Ascending aorta (tissue), 2 donors: ENCODE data around the gene CACNA1D. TPM values are rescaled to one million over a fixed set of nuclear protein-coding genes. Genes with fewer than 3 reads are reported as not detected.

Source experiments
- DNase-seq, 2 donors: peaks; one replicate each; pipeline ENCODE4 v3.0.0-alpha.2; 2019; ENCODE audit warnings: low spot score in 2 of 2
- H3K27ac ChIP-seq, 2 donors: fragments of 200-600 bp; sonication (generic); one replicate each; pipeline ENCODE4 v1.5.1; 2016 to 2017; ENCODE audit warnings: mild to moderate bottlenecking in 1 of 2
- H3K27me3 ChIP-seq: fragments of 200-600 bp; sonication (generic); one replicate; pipeline ENCODE4 v1.5.1; 2017
- H3K36me3 ChIP-seq, 2 donors: fragments of 200-600 bp; sonication (generic); one replicate each; pipeline ENCODE4 v1.5.1; 2016
- H3K4me1 ChIP-seq, 2 donors: fragments of 200-600 bp; sonication (generic); one replicate each; pipeline ENCODE4 v1.5.1; 2016 to 2017; ENCODE audit warnings: mild to moderate bottlenecking in 1 of 2
- H3K4me3 ChIP-seq, 2 donors: fragments of 200-600 bp; sonication (generic); one replicate each; pipeline ENCODE4 v1.5.1; 2016 to 2017; ENCODE audit warnings: mild to moderate bottlenecking in 1 of 2
- H3K9me3 ChIP-seq, 2 donors: fragments of 200-600 bp; sonication (generic); one replicate each; pipeline ENCODE4 v1.5.1; 2016
- intact Hi-C: fragments of 100-400 bp; cut with DNase I; formaldehyde crosslinking; loops from one replicate; pipeline ENCODE4 v1.15.1; 2023
- total RNA-seq: library from RNA; depleted of rRNA; stranded (reverse); fragments of >200 nt; gene quantifications from one replicate; pipeline ENCODE4 v1.1.0, GENCODE V29; 2016
- TF ChIP-seq, protein P1 (sequence below), 3 experiments: fragments of 200-600 bp in 2 of 3; fragments of 450-650 bp in 1 of 3; sonication (generic) in 2 of 3; IDR thresholded peaks; one replicate each; pipeline ENCODE4 v1.5.1; 2016 to 2019; ENCODE audit warnings: antibody characterized with exemption in 3 of 3, mild to moderate bottlenecking in 1 of 3, moderate library complexity in 1 of 3

The CACNA1D gene
- total RNA-seq, 1 donor from 2014 or later, result 0.43 TPM

DNA sequence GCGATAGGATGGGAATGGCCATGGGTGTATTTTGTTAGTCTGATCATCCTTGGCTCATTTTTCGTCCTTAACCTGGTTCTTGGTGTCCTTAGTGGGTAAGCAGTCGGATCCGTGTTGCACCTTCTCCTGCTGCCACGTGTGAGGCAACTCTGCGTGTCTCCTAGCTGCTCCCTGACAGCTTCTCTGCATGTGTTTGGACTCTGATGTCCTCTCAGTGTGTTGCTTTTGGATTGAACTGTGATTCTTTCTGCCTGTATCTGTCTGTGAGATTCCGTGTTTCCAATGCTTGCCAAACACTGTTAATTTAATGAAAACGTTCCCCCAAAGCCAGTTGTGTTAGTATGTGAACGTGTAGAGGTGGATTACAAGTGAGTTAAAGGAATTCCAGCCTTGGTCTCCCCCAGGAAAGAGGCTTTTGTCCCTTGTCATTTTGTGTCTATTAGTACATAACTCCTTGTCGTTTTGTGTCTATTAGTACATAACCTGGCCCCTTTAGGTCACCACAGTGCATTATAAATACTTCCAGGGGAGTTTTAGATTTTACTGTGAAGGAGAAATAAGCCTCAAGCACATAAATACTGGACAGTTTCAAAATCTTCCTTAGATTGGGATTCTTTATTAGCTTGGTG lies 179.4 kb downstream of the CACNA1D start:
- Histone ChIP-seq H3K27ac (no peak overlapping the region), H3K4me1 (no peaks in the 10 kb centered on the region), H3K27me3 (no peaks in the 10 kb centered on the region), H3K4me3 (no peak overlapping the region), H3K36me3 (no peaks in the 10 kb centered on the region), H3K9me3 (no peaks in the 10 kb centered on the region)
- intact Hi-C loops, result no loop called here
- DNase-seq, result no peak
- TF ChIP-seq, protein P1, sequence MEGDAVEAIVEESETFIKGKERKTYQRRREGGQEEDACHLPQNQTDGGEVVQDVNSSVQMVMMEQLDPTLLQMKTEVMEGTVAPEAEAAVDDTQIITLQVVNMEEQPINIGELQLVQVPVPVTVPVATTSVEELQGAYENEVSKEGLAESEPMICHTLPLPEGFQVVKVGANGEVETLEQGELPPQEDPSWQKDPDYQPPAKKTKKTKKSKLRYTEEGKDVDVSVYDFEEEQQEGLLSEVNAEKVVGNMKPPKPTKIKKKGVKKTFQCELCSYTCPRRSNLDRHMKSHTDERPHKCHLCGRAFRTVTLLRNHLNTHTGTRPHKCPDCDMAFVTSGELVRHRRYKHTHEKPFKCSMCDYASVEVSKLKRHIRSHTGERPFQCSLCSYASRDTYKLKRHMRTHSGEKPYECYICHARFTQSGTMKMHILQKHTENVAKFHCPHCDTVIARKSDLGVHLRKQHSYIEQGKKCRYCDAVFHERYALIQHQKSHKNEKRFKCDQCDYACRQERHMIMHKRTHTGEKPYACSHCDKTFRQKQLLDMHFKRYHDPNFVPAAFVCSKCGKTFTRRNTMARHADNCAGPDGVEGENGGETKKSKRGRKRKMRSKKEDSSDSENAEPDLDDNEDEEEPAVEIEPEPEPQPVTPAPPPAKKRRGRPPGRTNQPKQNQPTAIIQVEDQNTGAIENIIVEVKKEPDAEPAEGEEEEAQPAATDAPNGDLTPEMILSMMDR (IDR thresholded peaks at IDR 0.05), result no peak

DNA sequence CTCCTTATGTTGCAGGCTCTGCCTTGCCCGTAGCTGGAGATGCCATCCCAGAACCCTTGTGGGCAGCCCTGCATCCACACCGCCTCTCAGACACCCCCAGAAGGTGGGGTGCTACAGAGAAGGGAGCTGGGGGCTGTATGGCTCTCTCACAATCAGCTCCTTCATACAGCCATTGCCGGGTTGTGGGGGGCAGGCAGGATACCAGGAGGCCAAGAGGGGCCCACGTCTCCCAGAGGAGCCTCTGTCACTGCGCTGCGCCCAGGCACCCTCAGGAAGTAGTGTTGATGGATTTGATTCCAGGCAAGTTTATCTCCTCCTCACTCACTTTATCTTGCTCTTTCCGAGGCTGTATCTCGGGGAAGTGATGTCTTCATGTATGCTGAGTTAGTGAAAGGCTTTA lies 180.2 kb downstream of the CACNA1D start:
- DNase-seq, result no peak
- Histone ChIP-seq H3K27ac (no peak overlapping the region), H3K4me1 (no peaks in the 10 kb centered on the region), H3K4me3 (no peak overlapping the region), H3K27me3 (no peaks in the 10 kb centered on the region), H3K36me3 (no peaks in the 10 kb centered on the region), H3K9me3 (no peaks in the 10 kb centered on the region)
- TF ChIP-seq, protein P1 (IDR thresholded peaks at IDR 0.05), result no peak
- intact Hi-C loops, result no loop called here

DNA sequence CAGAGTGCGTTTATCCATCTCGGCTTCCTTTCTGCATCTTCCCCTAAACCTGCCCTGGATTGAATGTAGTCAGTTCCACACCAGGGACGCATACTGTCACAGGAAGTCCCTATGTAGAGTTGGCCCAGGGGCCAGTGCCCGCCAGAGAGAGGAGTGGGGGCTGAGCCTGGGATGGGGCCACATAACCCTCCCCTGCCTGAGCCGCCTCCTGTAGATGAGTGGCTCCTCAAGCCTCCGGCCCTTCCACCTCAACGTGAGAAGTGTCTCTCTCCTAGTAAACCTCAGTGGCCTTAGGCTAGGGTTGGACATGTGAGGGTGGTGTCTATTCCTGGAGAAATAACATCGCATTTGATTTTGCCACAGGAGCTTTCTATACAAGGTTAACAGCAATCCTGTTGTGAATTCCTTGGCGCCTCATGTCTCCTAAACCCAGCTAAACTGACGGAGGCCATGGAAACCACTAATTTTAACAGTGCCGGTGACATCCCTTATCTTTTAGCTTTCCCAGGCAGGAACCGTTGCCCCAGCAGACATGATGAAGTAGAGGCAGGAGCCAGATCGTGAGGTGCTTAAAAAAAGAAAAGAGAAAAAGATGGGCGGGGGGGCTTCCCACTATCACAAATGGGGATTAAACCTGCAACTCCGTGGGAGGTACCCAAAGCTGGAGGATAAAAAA lies 180.7 kb downstream of the CACNA1D start:
- no peaks in the 10 kb centered on the region for H3K9me3 ChIP-seq
- H3K36me3 ChIP-seq, result no peaks in the 10 kb centered on the region
- TF ChIP-seq, protein P1 (IDR thresholded peaks at IDR 0.05), result no peak
- H3K4me1 ChIP-seq, result no peaks in the 10 kb centered on the region
- no peaks in the 10 kb centered on the region for H3K27me3 ChIP-seq
- H3K4me3 ChIP-seq, result no peak overlapping the region
- intact Hi-C loops, result no loop called here
- no peak for DNase-seq
- no peak overlapping the region for H3K27ac ChIP-seq

DNA sequence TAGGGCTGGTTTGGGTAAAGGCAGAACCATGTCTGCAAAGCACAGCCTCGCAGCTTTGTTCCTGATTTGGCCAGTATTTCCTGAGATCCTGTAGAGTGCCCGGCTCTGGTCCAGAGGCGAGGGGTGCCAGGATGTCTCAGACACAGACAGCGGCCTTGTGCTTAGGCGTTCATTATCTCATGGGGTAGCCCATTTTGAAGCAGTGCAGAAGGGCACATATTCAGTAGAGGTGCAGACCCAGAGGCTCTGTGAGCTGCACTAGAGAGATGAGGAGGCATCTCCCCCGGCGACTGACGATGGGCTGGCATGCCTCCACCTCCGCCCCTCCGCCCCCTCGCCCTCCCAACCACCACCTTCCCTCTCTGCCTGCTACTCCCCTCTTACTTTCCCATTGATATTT lies 181.5 kb downstream of the CACNA1D start:
- H3K36me3 ChIP-seq, result no peaks in the 10 kb centered on the region
- H3K4me1 ChIP-seq, result no peaks in the 10 kb centered on the region
- no peak overlapping the region for H3K27ac ChIP-seq
- intact Hi-C loops, result no loop called here
- DNase-seq, result no peak
- H3K27me3 ChIP-seq, result no peaks in the 10 kb centered on the region
- no peak overlapping the region for H3K4me3 ChIP-seq
- TF ChIP-seq, protein P1 (IDR thresholded peaks at IDR 0.05), result no peak
- H3K9me3 ChIP-seq, result no peaks in the 10 kb centered on the region

DNA sequence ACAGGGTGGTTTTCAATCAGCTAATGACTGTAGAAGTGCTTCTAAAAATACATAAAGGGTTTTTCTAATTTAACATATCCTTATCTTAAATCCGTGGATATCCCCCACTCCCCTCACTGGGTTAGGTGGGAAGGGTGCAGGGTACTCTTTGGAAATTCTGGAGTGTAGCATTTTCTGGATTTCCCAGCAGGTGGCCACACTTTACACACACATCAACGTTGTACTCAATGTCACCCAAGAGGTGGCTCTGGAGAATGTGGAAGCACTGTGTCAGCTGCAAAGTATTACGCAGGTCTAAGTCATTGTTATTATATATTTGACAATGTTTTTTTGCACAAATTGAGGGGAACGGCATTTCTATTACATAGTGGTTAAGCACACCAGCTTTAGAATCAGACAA lies 183.0 kb downstream of the CACNA1D start:
- Histone ChIP-seq H3K9me3 (no peaks in the 10 kb centered on the region), H3K4me3 (no peak overlapping the region), H3K36me3 (no peaks in the 10 kb centered on the region), H3K27ac (no peak overlapping the region), H3K4me1 (no peaks in the 10 kb centered on the region), H3K27me3 (no peaks in the 10 kb centered on the region)
- intact Hi-C loops, result no loop called here
- DNase-seq, result no peak
- TF ChIP-seq, protein P1 (IDR thresholded peaks at IDR 0.05), result no peak
